ENCODE measurements around the gene EXOC4.

The EXOC4 gene

DNA sequence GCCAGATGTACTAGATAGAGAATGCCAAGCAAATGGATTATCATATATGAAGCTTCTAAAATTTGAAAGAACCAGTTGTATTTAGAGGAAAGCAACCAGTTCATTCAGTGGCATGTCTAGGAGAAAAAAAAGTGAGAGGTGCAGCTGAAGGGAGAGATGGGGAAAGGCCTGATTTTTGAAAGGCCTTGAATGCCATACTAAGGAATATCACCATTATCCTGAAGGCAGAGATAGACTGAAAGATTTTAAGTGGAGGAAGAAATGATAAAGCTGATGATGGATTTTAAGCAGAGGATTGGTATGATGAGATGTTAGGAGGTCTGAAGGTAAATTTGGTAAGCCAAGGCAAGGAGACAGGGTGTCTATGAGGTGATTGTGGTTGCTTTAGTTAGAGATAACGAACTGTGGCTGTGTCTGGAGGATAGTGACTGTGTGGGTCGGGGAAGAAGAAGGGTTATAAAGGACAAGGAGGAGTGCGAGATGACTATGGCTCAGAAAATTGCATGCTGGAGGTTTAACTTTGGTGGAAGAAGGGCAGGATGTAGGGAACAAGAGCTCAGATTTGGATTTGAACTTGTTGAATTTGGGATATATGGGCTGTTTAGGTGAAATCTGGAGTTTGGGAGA is 330.8 kb downstream of the EXOC4 start:
- H3K36me3 ChIP-seq (ENCODE audit: control insufficient read depth in 2 of 2, insufficient read depth in 1 of 2, low read length in 2 of 2): no peaks in the 10 kb centered on the region
- H3K4me1 ChIP-seq (ENCODE audit: control insufficient read depth, insufficient read depth, low read length): no peaks in the 10 kb centered on the region
- TF ChIP-seq GLI4 (tag by site-specific recombination; IDR thresholded peaks at IDR 0.05): peak; percentile 95
- TF ChIP-seq ZBTB44 (tag by site-specific recombination; IDR thresholded peaks at IDR 0.05): no peak
- ChIA-PET POLR2A (no interaction called here), CTCF (interaction anchor here (0.6 to 0.8 kb wide), 2 partner anchors 9 to 163 kb away, joined by 3 to 5 read pairs; no protein-coding TSS in a partner anchor)
- no peak overlapping the region for H3K27ac ChIP-seq (ENCODE audit: extremely low read depth, low read depth, low read length)
- H3K9me3 ChIP-seq (ENCODE audit: control insufficient read depth, insufficient read depth, low read depth, low read length): no peaks in the 10 kb centered on the region
- H3K4me3 ChIP-seq (ENCODE audit: low read depth, low read length): no peak overlapping the region

GRCh38 chr7:133584956-133585668 is 332.2 kb downstream of the EXOC4 start:
- TF ChIP-seq ZNF571 (tag by site-specific recombination; IDR thresholded peaks at IDR 0.05) (no peak), ZNF791 (tag by site-specific recombination; IDR thresholded peaks at IDR 0.05) (no peak), ZNF146 (tag by site-specific recombination; IDR thresholded peaks at IDR 0.05) (no peak), ZNF169 (tag by site-specific recombination; IDR thresholded peaks at IDR 0.05) (no peak), ZNF37A (tag by site-specific recombination; IDR thresholded peaks at IDR 0.05) (no peak), ZNF501 (tag by site-specific recombination; IDR thresholded peaks at IDR 0.05) (no peak), ZNF350 (tag by site-specific recombination; IDR thresholded peaks at IDR 0.05) (no peak), ZSCAN5A (tag by site-specific recombination; IDR thresholded peaks at IDR 0.05) (no peak), ZNF114 (tag by site-specific recombination; IDR thresholded peaks at IDR 0.05) (no peak), ZFP69B (tag by site-specific recombination; IDR thresholded peaks at IDR 0.05) (no peak), ZNF747 (tag by site-specific recombination; IDR thresholded peaks at IDR 0.05) (no peak), SCRT1 (tag by site-specific recombination; IDR thresholded peaks at IDR 0.05; ENCODE audit: borderline replicate concordance) (no peak), FEZF1 (tag by site-specific recombination; IDR thresholded peaks at IDR 0.05) (no peak), ZBTB10 (tag by site-specific recombination; IDR thresholded peaks at IDR 0.05) (no peak), ZNF404 (tag by site-specific recombination; IDR thresholded peaks at IDR 0.05) (no peak), ZSCAN30 (tag by site-specific recombination; IDR thresholded peaks at IDR 0.05) (no peak), ATF2 (tag by site-specific recombination; IDR thresholded peaks at IDR 0.05; ENCODE audit: low read depth) (no peak), SETDB1 (IDR thresholded peaks at IDR 0.05; ENCODE audit: insufficient read length, low read length) (no peak), ZNF24 (tag by site-specific recombination; IDR thresholded peaks at IDR 0.05) (no peak)
- H3K4me1 ChIP-seq (ENCODE audit: control insufficient read depth, insufficient read depth, low read length): no peaks in the 10 kb centered on the region
- no peak overlapping the region for H3K27ac ChIP-seq (ENCODE audit: extremely low read depth, low read depth, low read length)
- H3K4me3 ChIP-seq (ENCODE audit: low read depth, low read length): no peak overlapping the region
- H3K9me3 ChIP-seq (ENCODE audit: control insufficient read depth, insufficient read depth, low read depth, low read length): no peaks in the 10 kb centered on the region
- POLR2A ChIA-PET: no interaction called here
- CTCF ChIA-PET: interaction anchor here (0.7 kb wide), 2 partner anchors 17 to 32 kb away, joined by 3 to 5 read pairs; no protein-coding TSS in a partner anchor
- H3K36me3 ChIP-seq (ENCODE audit: control insufficient read depth in 2 of 2, insufficient read depth in 1 of 2, low read length in 2 of 2): no peaks in the 10 kb centered on the region
